ENCODE results near the gene ADAMTS15. TPM values are rescaled to one million over a fixed set of nuclear protein-coding genes. Genes with fewer than 3 reads are reported as not detected.

Gene ADAMTS15
- total RNA-seq, 1 experiment from 2014 or later, result 0.70 TPM

- BruUV-seq (replicated peaks), result no TSS peak
- Mint-ChIP-seq H3K36me3 (ENCODE audit: insufficient read depth, unreplicated experiment) (no peaks in the 10 kb centered on the region), H3K9me3 (ENCODE audit: unreplicated experiment) (no peaks in the 10 kb centered on the region), H3K4me3 (ENCODE audit: unreplicated experiment) (no peak overlapping the region), H3K4me1 (ENCODE audit: insufficient read depth, unreplicated experiment) (no peaks in the 10 kb centered on the region), H3K27ac (ENCODE audit: low read depth, unreplicated experiment) (no peak overlapping the region), H3K27me3 (ENCODE audit: insufficient read depth, unreplicated experiment) (peaks cover 38% of the 10 kb centered on the region)
- TF ChIP-seq, protein P1, sequence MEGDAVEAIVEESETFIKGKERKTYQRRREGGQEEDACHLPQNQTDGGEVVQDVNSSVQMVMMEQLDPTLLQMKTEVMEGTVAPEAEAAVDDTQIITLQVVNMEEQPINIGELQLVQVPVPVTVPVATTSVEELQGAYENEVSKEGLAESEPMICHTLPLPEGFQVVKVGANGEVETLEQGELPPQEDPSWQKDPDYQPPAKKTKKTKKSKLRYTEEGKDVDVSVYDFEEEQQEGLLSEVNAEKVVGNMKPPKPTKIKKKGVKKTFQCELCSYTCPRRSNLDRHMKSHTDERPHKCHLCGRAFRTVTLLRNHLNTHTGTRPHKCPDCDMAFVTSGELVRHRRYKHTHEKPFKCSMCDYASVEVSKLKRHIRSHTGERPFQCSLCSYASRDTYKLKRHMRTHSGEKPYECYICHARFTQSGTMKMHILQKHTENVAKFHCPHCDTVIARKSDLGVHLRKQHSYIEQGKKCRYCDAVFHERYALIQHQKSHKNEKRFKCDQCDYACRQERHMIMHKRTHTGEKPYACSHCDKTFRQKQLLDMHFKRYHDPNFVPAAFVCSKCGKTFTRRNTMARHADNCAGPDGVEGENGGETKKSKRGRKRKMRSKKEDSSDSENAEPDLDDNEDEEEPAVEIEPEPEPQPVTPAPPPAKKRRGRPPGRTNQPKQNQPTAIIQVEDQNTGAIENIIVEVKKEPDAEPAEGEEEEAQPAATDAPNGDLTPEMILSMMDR (IDR thresholded peaks at IDR 0.05; ENCODE audit: unreplicated experiment), result no peak
- ChIA-PET POLR2A (interaction anchor here (0.6 kb wide), 1 partner anchor 430 kb away, joined by 3 read pairs; no protein-coding TSS in a partner anchor), CTCF (interaction anchor here (1.0 to 1.1 kb wide), 3 partner anchors 10 to 441 kb away, joined by 3 read pairs; no protein-coding TSS in a partner anchor)
- intact Hi-C loops (cut with micrococcal nuclease), result no loop called here
- DNase-seq (ENCODE audit: unreplicated experiment), result no peak
Observed at GRCh38 chr11:130421697-130422096, 26.7 kb upstream of the ADAMTS15 start.

DNA sequence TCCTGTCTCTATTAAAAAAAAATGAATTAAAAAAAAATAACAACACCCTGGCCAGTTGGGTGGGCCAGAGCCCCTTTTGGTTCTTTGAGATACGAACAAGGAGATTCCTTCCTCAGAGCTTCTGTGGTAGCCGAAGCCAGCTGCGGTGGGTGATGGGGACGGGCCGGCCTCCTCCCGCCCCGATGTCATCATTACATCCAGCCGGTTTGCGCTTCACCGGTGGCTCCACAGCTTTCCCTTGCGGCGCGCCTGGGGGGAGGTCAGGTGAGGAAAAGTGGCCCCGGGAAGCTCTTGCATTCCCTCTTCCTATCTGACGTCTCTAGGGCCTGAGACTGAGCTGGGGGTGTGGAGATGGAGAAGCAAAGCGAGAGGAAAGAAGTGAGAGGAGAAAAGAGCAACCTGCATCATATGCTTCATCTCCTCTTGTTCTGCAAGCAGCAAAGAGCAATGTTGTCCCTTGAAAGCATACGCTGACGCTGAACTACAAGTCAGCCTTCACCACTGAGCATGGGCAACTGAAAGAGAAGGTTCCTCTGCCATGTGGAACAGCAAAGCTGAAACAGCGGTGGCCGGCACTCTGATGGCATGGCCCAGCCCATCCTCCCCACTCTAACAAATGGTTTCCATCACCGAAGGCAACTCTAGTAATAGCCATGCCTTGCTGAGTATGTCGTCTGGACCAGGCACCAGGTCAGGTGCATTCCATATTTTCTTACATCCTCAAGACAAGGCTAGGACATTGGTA, 26.0 kb upstream of the ADAMTS15 start:
- DNase-seq (ENCODE audit: unreplicated experiment), result no peak
- H3K9me3 Mint-ChIP-seq (ENCODE audit: unreplicated experiment), result no peaks in the 10 kb centered on the region
- TF ChIP-seq, protein P1 (IDR thresholded peaks at IDR 0.05; ENCODE audit: unreplicated experiment), result no peak
- POLR2A ChIA-PET, result interaction anchor here (0.6 kb wide), 1 partner anchor 430 kb away, joined by 3 read pairs; no protein-coding TSS in a partner anchor
- BruUV-seq (replicated peaks), result no TSS peak
- peaks cover 46% of the 10 kb centered on the region for H3K27me3 Mint-ChIP-seq (ENCODE audit: insufficient read depth, unreplicated experiment)
- H3K4me1 Mint-ChIP-seq (ENCODE audit: insufficient read depth, unreplicated experiment), result peaks cover 5% of the 10 kb centered on the region
- intact Hi-C loops (cut with micrococcal nuclease), result no loop called here
- CTCF ChIA-PET, result interaction anchor here (1.0 kb wide), 1 partner anchor 12 kb away, joined by 3 read pairs; no protein-coding TSS in a partner anchor
- no peaks in the 10 kb centered on the region for H3K36me3 Mint-ChIP-seq (ENCODE audit: insufficient read depth, unreplicated experiment)
- no peak overlapping the region for H3K4me3 Mint-ChIP-seq (ENCODE audit: unreplicated experiment)
- H3K27ac Mint-ChIP-seq (ENCODE audit: low read depth, unreplicated experiment), result no peak overlapping the region

DNA sequence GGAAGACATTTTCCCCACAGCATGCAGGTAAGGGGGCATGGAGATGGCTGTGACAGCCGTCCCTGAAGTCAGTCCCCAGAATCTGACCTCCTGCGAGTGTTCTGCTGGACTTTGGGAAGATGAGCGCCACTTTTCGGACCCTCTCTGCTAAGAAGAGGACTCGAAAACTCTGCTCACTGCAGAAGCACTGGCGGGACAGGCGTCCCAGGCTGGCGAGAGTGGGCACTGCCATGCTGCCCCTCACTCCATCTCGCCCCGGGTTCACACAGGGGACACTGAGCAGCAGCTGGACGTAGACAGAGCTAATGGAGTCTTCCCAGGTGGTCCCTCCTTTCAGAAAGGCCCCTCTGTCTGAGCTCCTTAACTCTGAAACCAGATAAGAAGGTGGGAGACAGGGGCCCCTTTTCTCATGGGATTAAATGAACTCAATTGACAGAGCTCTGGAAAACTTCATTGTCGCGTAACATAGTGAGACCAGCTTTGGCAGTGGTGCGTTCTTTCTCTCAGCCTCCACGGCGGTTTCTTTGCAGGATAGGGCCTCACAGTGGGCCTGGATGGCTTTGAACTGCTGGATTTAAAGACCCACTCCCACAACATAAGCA, 24.8 kb upstream of the ADAMTS15 start:
- peaks cover 5% of the 10 kb centered on the region for H3K4me1 Mint-ChIP-seq (ENCODE audit: insufficient read depth, unreplicated experiment)
- ChIA-PET POLR2A (no interaction called here), CTCF (interaction anchor here (1.0 to 25.6 kb wide), 2 partner anchors 17 to 442 kb away, joined by 3 to 1064 read pairs; no protein-coding TSS in a partner anchor)
- BruUV-seq (replicated peaks), result no TSS peak
- no peaks in the 10 kb centered on the region for H3K36me3 Mint-ChIP-seq (ENCODE audit: insufficient read depth, unreplicated experiment)
- H3K4me3 Mint-ChIP-seq (ENCODE audit: unreplicated experiment), result no peak overlapping the region
- H3K9me3 Mint-ChIP-seq (ENCODE audit: unreplicated experiment), result no peaks in the 10 kb centered on the region
- no peak for DNase-seq (ENCODE audit: unreplicated experiment)
- TF ChIP-seq, protein P1 (IDR thresholded peaks at IDR 0.05; ENCODE audit: unreplicated experiment), result no peak
- H3K27ac Mint-ChIP-seq (ENCODE audit: low read depth, unreplicated experiment), result no peak overlapping the region
- intact Hi-C loops (cut with micrococcal nuclease), result no loop called here
- peaks cover 54% of the 10 kb centered on the region for H3K27me3 Mint-ChIP-seq (ENCODE audit: insufficient read depth, unreplicated experiment)

GRCh38 chr11:130424613-130425140, 23.8 kb upstream of the ADAMTS15 start:
- no TSS peak for BruUV-seq (replicated peaks)
- no peak overlapping the region for H3K27ac Mint-ChIP-seq (ENCODE audit: low read depth, unreplicated experiment)
- no peaks in the 10 kb centered on the region for H3K36me3 Mint-ChIP-seq (ENCODE audit: insufficient read depth, unreplicated experiment)
- intact Hi-C loops (cut with micrococcal nuclease), result no loop called here
- CTCF ChIA-PET, result interaction anchor here (0.6 to 25.6 kb wide), 3 partner anchors 10 to 441 kb away, joined by 4 to 1064 read pairs (median 4); no protein-coding TSS in a partner anchor
- peaks cover 5% of the 10 kb centered on the region for H3K4me1 Mint-ChIP-seq (ENCODE audit: insufficient read depth, unreplicated experiment)
- no peak for DNase-seq (ENCODE audit: unreplicated experiment)
- peaks cover 65% of the 10 kb centered on the region for H3K27me3 Mint-ChIP-seq (ENCODE audit: insufficient read depth, unreplicated experiment)
- POLR2A ChIA-PET, result no interaction called here
- TF ChIP-seq, protein P1 (IDR thresholded peaks at IDR 0.05; ENCODE audit: unreplicated experiment), result no peak
- H3K4me3 Mint-ChIP-seq (ENCODE audit: unreplicated experiment), result no peak overlapping the region
- H3K9me3 Mint-ChIP-seq (ENCODE audit: unreplicated experiment), result no peaks in the 10 kb centered on the region
